HuH-7 (cell line): Measurements from ENCODE around the gene PTGS2.

Experiments used
- DNase-seq: peaks from one replicate; pipeline ENCODE4 v3.0.0; 2011; ENCODE audit warnings: low spot score

Gene PTGS2

GRCh38 chr1:186680245-186681061 is at the start of gene PTGS2:
TSS of gene PTGS2 (minus strand) at chr1:186680423. CDS start at chr1:186680290, 133 bp downstream.
- peak; percentile 52 for DNase-seq

GRCh38 chr1:186722711-186723309 is 42.6 kb upstream of the PTGS2 start:
- peak; percentile 13 for DNase-seq

DNA sequence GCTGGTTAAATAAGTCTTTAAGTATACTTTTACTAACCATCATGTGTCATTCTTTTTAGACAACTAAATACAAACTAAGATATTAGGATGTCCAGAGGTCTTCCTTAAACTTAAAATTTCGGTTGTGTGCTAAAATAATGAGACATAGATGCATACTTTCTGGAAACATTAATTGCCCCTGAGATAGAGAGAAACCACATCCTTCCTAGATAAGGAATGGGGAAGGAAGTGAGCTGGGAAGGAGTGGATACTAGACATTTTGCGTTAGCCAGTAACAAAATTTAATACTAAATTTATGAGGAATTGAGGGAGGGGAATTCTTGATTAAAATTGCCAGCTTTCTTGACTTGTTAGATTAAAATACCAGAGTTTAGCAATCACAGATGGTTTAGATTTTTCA is 37.1 kb upstream of the PTGS2 start:
- DNase-seq = no peak

DNA sequence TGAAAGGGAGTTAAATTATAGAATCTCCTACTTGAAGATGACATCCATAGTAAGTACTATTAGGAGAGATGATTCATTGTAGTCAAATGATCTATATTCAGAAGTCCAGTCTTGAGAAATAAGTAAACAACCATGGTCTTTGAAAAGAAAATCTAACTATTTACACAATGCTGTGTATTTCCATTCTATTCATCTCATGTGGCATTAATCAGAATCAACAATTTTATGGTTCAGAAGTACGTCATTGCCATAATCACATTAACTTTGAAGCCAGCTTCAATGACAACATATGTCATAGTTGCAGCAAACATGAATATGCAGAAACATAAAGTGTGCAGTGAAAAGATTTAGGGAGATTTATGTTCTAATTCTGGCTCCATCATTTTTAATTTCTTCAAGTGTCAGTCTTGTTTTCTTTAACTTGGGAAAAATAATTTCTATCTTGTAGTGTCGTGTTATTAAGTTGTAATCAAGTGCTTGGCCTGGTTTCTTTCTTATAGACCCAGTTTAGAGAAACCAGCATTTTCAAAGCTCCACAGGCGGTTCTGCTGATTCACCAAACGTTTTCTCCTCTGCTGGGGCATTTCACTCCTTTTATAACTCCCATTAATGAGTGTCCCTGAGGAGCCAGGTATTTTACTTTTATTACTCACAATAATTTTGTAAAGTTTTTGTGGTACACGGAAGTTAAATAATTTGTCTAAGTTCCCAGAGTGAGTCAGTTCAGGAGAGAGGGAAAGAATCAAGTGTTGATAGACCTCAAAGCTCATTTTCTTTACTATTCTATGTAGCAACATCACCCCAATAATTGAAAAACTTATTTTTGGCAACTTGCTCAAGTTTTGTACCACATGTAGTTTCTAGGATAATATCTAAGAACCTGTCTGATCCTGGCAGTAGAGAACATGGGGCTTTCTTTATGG is 35.9 kb upstream of the PTGS2 start:
- no peak for DNase-seq

DNA sequence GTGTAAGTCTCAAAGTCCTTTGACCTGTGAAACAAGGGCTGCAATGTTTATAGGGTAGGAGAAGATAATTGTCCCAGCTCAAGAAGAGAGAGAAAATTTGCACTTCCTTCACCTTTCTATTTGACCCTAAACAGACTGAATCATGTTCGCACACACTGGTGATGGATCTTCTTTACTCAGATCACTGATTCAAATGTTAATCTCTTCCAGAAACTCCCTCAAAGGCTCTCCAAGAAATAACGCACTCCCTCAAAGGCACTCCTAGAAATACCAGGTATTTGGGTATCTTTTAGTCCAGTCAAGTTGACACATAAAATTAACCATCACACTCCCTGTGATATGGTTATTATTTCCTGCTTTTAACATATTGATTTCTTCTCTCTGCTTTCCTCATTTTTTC is 30.5 kb upstream of the PTGS2 start:
- DNase-seq = no peak

DNA sequence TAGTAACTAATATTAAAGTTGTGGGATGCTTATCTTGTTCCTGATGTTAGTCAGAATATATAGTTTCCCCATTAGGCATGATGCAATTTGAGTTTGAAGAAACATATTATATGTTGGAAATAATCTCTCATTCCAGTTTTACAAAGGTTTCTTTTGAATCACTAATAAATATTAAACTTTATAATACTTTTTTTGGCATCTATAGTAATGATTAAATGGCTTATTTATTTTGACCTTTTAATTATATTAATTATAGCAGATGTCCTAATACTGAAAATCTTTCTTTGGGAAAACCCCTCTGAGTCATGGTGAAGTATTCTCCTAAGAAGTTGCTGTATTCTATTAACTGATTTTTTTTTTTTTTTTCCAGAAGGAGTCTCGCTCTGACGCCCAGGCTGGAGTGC is 28.5 kb upstream of the PTGS2 start:
- no peak for DNase-seq

GRCh38 chr1:186703209-186703766 is 23.1 kb upstream of the PTGS2 start:
- DNase-seq = no peak

- DNase-seq = no peak
These were observed 20.5 kb upstream of the PTGS2 start for GRCh38 chr1:186700722-186701121.

GRCh38 chr1:186699519-186699918 is 19.3 kb upstream of the PTGS2 start:
- DNase-seq = no peak

GRCh38 chr1:186689907-186690306 is 9.7 kb upstream of the PTGS2 start:
- no peak for DNase-seq

DNA sequence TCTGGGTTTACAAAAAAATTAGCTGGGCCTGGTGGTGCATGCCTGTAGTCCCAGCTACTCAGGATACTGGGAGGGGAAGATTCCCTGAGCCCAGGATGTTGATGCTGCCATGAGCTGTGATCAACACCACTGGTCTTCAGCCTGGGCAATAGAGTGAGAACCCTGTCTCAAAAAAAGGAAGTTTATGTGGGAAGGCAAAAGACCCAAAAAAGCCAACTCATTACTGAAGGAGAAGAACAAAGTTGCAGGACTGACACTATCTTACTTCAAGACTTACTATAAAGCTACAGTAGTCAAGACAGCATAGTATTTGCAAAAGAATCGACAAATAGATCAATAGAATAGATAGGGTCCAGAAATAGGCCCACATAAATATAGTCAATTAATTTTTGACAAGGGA is 9.2 kb upstream of the PTGS2 start:
- no peak for DNase-seq

DNA sequence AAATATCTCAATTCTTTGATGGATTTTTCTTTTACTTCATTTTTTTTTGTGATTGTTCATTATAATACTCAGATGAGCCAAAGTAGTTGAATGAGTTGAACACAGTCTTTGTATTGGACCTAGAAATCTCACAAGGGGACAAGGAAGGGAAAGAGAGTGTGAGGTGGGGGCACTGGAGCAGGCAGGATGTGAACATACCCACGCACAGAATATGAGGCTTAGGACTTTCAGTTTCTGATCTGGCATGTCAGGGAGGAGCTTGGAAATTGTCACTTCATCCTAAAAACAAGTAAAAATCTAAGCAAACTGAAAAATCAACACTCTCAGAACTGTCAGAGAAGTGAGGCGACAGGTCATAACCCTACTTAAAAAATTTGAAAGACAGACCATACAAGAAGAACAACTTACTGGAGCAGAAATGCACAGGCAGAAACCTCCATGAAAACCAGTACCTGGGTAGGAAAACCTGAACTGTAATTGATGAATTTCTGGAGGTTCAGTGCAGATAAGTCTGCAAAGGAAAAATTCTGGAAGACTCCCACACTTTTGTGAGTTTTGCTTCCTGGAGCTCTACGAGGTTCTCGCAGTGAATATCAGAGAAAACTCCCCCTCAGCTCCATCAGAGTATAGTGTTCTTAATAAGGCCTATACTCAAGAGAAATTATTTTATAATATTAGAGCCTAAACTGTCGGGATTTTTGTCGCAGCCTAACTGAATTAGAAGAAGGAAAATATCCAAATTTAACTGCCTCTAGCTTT is 3.6 kb upstream of the PTGS2 start:
- no peak for DNase-seq

- no peak for DNase-seq
These were observed 2.5 kb upstream of the PTGS2 start for GRCh38 chr1:186682736-186683135.

GRCh38 chr1:186681801-186682200 is 1.6 kb upstream of the PTGS2 start:
- DNase-seq = no peak

DNA sequence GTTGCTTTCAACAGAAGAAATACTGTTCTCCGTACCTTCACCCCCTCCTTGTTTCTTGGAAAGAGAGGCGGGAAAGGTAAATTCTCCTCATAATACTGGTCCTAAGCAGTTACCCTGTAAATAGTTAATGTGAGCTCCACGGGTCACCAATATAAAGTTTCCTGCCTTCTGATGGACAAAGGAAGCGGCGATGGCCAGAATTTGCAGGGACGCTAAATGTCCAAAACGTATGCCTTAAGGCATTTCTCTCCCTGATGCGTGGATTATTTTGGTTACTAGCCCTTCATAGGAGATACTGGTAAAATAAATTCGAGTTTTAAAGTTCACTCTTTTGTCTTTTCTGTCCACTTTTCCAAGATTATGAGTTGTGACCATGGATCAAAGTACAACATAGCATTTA is 898 bp upstream of the PTGS2 start:
- no peak for DNase-seq

- DNase-seq = no peak
These were observed 339 bp downstream of the PTGS2 start for GRCh38 chr1:186679924-186680244.

- no peak for DNase-seq
These were observed 2.1 kb downstream of the PTGS2 start for GRCh38 chr1:186678155-186678554.

DNA sequence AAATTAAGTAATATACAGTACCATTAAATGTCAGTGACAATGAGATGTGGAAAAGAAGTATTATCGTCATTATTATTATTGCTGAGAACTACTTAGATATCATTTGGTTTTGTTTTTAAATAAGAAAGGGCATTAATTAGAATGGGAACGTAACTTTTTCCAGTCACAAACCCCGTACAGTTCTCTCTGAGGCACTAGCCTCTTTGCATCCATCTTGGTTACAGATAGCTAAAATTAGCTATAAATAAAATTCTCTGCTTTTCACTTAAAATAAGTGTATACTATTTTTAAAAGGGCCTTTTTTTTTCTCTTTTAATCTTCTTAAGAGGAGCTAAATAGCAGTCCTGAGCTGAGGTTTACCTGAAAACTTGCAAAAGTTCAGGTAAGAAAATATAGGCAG is 7.6 kb downstream of the PTGS2 start:
- DNase-seq = no peak

DNA sequence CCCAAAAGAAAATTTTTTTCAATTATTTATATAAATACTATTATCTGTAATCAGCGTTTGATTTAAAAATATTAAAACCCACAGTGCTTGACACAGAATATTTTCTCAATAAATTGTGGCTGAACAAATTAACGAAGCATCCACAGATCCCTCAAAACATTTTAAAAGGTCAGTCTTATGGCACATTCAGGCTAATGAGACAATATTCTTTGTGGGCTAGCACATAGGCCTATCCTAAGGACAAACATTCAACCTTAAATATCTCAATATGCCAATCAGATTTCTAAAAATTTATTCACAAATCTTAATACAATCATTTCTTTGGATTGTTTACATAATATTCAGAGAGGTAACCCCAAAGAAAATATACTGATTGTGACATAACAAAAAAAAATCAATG is 8.1 kb downstream of the PTGS2 start:
- DNase-seq = no peak

DNA sequence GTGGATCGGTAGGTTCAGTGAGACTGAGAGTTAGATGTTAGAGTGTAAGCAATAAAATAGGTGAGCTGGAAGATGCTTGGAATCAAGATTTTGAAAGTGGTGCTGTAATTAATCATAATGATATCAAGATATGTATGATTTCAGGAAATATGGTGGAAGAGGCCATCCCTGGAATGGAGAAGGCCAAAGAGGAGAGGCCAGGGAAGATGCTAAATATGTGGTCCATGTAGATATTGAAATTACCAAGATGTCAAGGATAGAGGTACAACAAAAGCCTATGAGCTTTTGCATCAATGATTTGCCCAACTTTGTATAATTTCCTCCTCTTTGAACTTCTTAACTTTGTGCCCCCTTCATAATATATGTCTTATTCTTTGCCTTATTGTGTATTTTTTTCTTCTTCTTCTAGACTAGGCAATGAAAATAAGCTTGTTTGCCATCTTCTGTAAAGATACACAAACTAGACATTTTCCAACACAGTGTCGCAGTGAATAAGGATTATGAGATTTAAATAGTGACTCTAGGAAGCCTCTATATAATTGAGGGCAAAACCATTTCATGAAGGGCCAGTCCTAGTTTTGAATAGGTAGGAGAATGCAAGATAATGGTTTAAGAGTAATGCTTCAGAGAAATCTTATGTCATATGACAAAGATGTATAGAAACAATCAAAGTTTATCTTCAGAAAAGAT is 8.9 kb downstream of the PTGS2 start:
- no peak for DNase-seq
